GM12878 (cell line): ENCODE measurements around the gene SMAD2. TPM values are rescaled to one million over a fixed set of nuclear protein-coding genes. Genes with fewer than 3 reads are reported as not detected.
"Not testable (repeated sequence)": the region's sequence is repeated elsewhere in the genome, so short reads cannot be mapped to it uniquely, and the experiment has no call there.

Experiments used
- ATAC-seq: fragments of 200-7000 bp; cut with Tn5 transposase; 3 replicates; pipeline ENCODE4 v1.9.1; 2020; ENCODE audit warnings: mild to moderate bottlenecking, moderate library complexity
- BruUV-seq: library from RNA; stranded (reverse); fragments of 400-500 nt; replicated peaks from 2 replicates; lab custom pipeline; 2021; lab: Mats Ljungman, UMichigan
- CTCF ChIA-PET: fragments of 300-600 bp; sonication (Branson Sonifier 250); formaldehyde crosslinking; extraction: SDS; loops from one replicate; lab custom pipeline; 2021; ENCODE audit warnings: inconsistent platforms; lab: Yijun Ruan, JAX
- POLR2A ChIA-PET: fragments of 350-600 bp; formaldehyde crosslinking; extraction: SDS; loops from one replicate; lab custom pipeline; 2021; ENCODE audit warnings: inconsistent platforms; lab: Charles Lee
- RAD21 ChIA-PET: fragments of 300-600 bp; sonication (Branson Sonifier 250); formaldehyde crosslinking; loops from one replicate; lab custom pipeline; 2023; ENCODE audit warnings: antibody characterized with exemption; ENCODE audit not compliant: unreplicated experiment; lab: Charles Lee
- SMC1A ChIA-PET: fragments of 300-600 bp; sonication (Branson Sonifier 250); formaldehyde crosslinking; loops from one replicate; lab custom pipeline; 2023; ENCODE audit not compliant: unreplicated experiment, uncharacterized antibody; lab: Charles Lee
- DNase-seq: peaks from one replicate; pipeline ENCODE4 v3.0.0-alpha.2; 2011; ENCODE audit warnings: low read depth, low spot score
- FAIRE-seq: peaks from 3 replicates; lab custom pipeline; 2011; peaks lifted over from hg19 to GRCh38; lab: Jason Lieb, UNC
- H2AFZ ChIP-seq: 2 replicates; pipeline ENCODE4 v1.6.0; 2011; ENCODE audit warnings: low read depth, low read length, control low read depth; ENCODE audit not compliant: control insufficient read depth
- H3K27ac ChIP-seq: 2 replicates; pipeline ENCODE4 v1.5.1; 2011; ENCODE audit warnings: control low read depth; ENCODE audit not compliant: control insufficient read depth, insufficient read depth
- H3K27me3 ChIP-seq, 2 experiments: replicated peaks in 1 of 2; 2 replicates each; pipeline versions ENCODE4 v1.6.0 to v1.6.1; 2011; ENCODE audit warnings: low read length in 1 of 2; ENCODE audit not compliant: control insufficient read depth in 2 of 2, insufficient read depth in 2 of 2
- H3K36me3 ChIP-seq, 2 experiments: 2 replicates each; pipeline ENCODE4 v1.5.1; 2011; ENCODE audit warnings: low read length in 1 of 2; ENCODE audit not compliant: control insufficient read depth in 2 of 2, insufficient read depth in 2 of 2
- H3K4me1 ChIP-seq: 2 replicates; pipeline ENCODE4 v1.6.1; 2011; ENCODE audit warnings: mild to moderate bottlenecking, low read length, moderate library complexity, mixed read lengths; ENCODE audit not compliant: control insufficient read depth, insufficient read depth
- H3K4me2 ChIP-seq: 2 replicates; pipeline ENCODE4 v1.6.0; 2011; ENCODE audit warnings: control low read depth; ENCODE audit not compliant: control insufficient read depth, insufficient read depth
- H3K4me3 ChIP-seq: fragments of 200-600 bp; sonication (generic); 2 replicates; pipeline ENCODE4 v1.5.1; 2016
- H3K79me2 ChIP-seq: 2 replicates; pipeline ENCODE4 v1.6.0; 2011; ENCODE audit warnings: low read length; ENCODE audit not compliant: control insufficient read depth, insufficient read depth
- H3K9ac ChIP-seq: 2 replicates; pipeline ENCODE4 v1.8.0; 2011; ENCODE audit warnings: low read length, control low read depth, mixed read lengths; ENCODE audit not compliant: control insufficient read depth, insufficient read depth
- H3K9me3 ChIP-seq: replicated peaks from 3 replicates; pipeline ENCODE4 v1.5.1; 2011; ENCODE audit warnings: mild to moderate bottlenecking, low read length; ENCODE audit not compliant: control insufficient read depth, insufficient read depth
- H4K20me1 ChIP-seq: 2 replicates; pipeline ENCODE4 v1.6.0; 2011; ENCODE audit not compliant: control insufficient read depth, insufficient read depth
- JUND ChIP-seq: IDR thresholded peaks from 2 replicates; pipeline ENCODE4 v1.6.1; 2012; ENCODE audit warnings: low read depth, mild to moderate bottlenecking, low read length, improper control_type of control experiment, moderate library complexity
- POLR2A ChIP-seq: IDR thresholded peaks from 2 replicates; pipeline ENCODE4 v1.6.1; 2011; ENCODE audit warnings: low read depth, mild to moderate bottlenecking, low read length
- RUNX3 ChIP-seq: IDR thresholded peaks from 2 replicates; pipeline ENCODE4 v1.6.1; 2012; ENCODE audit warnings: low read length, inconsistent platforms
- SPI1 ChIP-seq: IDR thresholded peaks from 2 replicates; pipeline ENCODE4 v1.6.1; 2011; ENCODE audit warnings: low read depth, mild to moderate bottlenecking, low read length, moderate library complexity, borderline replicate concordance; ENCODE audit not compliant: insufficient read depth
- WGBS: methylation state at CpG from one replicate; pipeline ENCODE4 v1.1.6; 2016; ENCODE audit warnings: low lambda C conversion rate; ENCODE audit not compliant: insufficient replicate concordance, insufficient coverage; ENCODE audit errors: missing lambda C conversion rate; 5-methylcytosine and 5-hydroxymethylcytosine counted together
- in situ Hi-C: fragments of 300-500 bp; cut with MboI; formaldehyde crosslinking; loops from 9 replicates; pipeline ENCODE4 v1.14.3; 2018; ENCODE audit warnings: mixed read lengths
- intact Hi-C: fragments of 100-400 bp; cut with micrococcal nuclease; formaldehyde crosslinking; loops from one replicate; pipeline ENCODE4 v1.14.2; 2022; ENCODE audit not compliant: unreplicated experiment
- polyA plus RNA-seq, 11 experiments: library from polyadenylated mRNA; depleted of rRNA in 4 of 11; unstranded in 6 of 11; stranded (reverse) in 5 of 11; fragments of >200 nt; fragmentation: Nextera tagmentation in 4 of 11; fragmentation: Illumina TruSeq in 1 of 11; extraction: Ambion mirVana in 4 of 11; extraction: Trizol in 1 of 11; gene quantifications; 1 replicate in 1 of 11; 2 replicates in 10 of 11; pipeline versions ENCODE4 v1.2.1 to v1.2.3, GENCODE V29; 2011 to 2016; ENCODE audit warnings: inconsistent platforms in 2 of 11, missing spikeins in 2 of 11, low read depth in 1 of 11
- total RNA-seq, 4 experiments: library from RNA; depleted of rRNA in 3 of 4; stranded (reverse); fragments of >200 nt in 3 of 4; fragmentation: Illumina TruSeq in 1 of 4; extraction: Trizol in 1 of 4; gene quantifications; 2 replicates each; pipeline versions ENCODE4 v1.2.1 to v1.2.3, GENCODE V29; 2013 to 2021
- TF ChIP-seq, protein P1 (sequence below): fragments of 450-650 bp; IDR thresholded peaks from 2 replicates; pipeline ENCODE4 v1.6.1; 2014; ENCODE audit warnings: mild to moderate bottlenecking

Gene SMAD2
- total and polyA plus RNA-seq, 10 of the 15 experiments (the other 5 are each of a cell fraction or from before 2014, with no cell fraction given): 28.8 to 111 (median 65.8) TPM

DNA sequence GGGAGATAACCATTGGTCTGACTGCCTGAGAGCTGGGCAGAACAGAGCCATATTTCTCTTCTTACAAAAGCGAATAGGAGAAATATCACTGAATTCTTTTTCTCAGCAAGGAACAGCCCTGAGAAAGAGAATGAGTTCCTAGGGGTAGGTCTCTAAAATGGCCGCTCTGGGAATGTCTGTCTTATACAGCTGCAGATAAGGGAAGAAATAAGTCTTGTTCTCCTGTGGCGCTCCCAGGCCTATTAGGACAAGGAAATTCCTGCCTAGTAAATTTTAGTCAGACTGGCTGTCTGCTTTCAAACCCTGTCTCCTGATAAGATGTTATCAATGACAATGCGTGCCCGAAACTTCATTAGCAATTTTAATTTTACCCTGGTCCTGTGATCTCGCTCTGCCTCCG, 30.5 kb upstream of the SMAD2 start:
- POLR2A ChIA-PET, H3K36me3 ChIP-seq, H3K9me3 ChIP-seq, RAD21 ChIA-PET, CTCF ChIA-PET, BruUV-seq, H2AFZ ChIP-seq, H3K79me2 ChIP-seq, H3K27ac ChIP-seq, in situ Hi-C loops, intact Hi-C loops, H4K20me1 ChIP-seq, H3K9ac ChIP-seq, FAIRE-seq, H3K4me2 ChIP-seq, DNase-seq, H3K27me3 ChIP-seq, SMC1A ChIA-PET, H3K4me3 ChIP-seq, ATAC-seq, H3K4me1 ChIP-seq: not testable (repeated sequence)
- WGBS: 58% methylated on average over 7 of the region's 7 CpGs

DNA sequence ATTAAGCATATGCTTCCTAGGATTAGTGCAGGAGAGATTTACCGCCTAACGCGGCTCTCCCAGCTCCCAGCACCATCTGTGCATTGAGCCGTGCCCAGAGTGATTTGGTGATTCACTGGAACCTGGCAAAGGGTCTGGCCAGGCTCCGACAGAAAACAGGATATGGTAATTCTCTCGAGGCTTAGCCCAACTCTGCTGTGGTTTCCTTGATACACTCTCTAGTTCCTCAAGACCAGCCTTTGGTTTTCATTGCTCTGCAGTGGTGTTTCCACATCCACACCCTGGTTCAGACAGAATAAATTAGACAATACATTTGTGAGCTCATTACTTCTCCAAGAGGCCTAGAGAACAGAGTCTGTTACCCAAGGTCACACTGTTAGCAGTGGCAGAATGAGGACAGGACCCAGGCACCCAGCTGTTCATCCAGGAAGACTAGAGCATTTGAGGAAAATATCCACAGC, 23.0 kb upstream of the SMAD2 start:
- H3K4me1 ChIP-seq: peaks cover 4% of the 10 kb centered on the region
- no peak overlapping the region for H3K4me2 ChIP-seq
- TF ChIP-seq, protein P1, sequence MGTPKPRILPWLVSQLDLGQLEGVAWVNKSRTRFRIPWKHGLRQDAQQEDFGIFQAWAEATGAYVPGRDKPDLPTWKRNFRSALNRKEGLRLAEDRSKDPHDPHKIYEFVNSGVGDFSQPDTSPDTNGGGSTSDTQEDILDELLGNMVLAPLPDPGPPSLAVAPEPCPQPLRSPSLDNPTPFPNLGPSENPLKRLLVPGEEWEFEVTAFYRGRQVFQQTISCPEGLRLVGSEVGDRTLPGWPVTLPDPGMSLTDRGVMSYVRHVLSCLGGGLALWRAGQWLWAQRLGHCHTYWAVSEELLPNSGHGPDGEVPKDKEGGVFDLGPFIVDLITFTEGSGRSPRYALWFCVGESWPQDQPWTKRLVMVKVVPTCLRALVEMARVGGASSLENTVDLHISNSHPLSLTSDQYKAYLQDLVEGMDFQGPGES: no peak
- no peak for TF ChIP-seq JUND
- TF ChIP-seq RUNX3: peak; percentile 32; the same call in 1 of the 2 replicates
- 0 out of 2 replicates have a peak, but pooled peaks have one; percentile 51 for TF ChIP-seq SPI1
- no peak for TF ChIP-seq POLR2A
- H4K20me1 ChIP-seq: no peaks in the 10 kb centered on the region
- DNase-seq (no peak), ATAC-seq (peak; percentile 85), FAIRE-seq (peak; percentile 56)
- H3K9ac ChIP-seq: no peak overlapping the region
- no peak overlapping the region for H3K27ac ChIP-seq
- ChIA-PET POLR2A (no interaction called here), RAD21 (no interaction called here), SMC1A (no interaction called here), CTCF (no interaction called here)
- H3K79me2 ChIP-seq: no peaks in the 10 kb centered on the region
- H3K27me3 ChIP-seq: no peaks in the 10 kb centered on the region
- intact Hi-C loops (no loop called here), in situ Hi-C loops (no loop called here)
- BruUV-seq: no TSS peak
- H3K4me3 ChIP-seq: no peak overlapping the region
- H3K9me3 ChIP-seq: no peaks in the 10 kb centered on the region; the same call in 2 of the 3 replicates
- no peak overlapping the region for H2AFZ ChIP-seq
- WGBS: 20% methylated on average over 6 of the region's 6 CpGs
- no peaks in the 10 kb centered on the region for H3K36me3 ChIP-seq
